ENCODE results near the gene OAS1. TPM values are rescaled to one million over a fixed set of nuclear protein-coding genes. Genes with fewer than 3 reads are reported as not detected.

The OAS1 gene
- total and polyA plus RNA-seq, 2 donors (not counting 3 experiments of a cell fraction or from before 2014, with no cell fraction given), result 5.7 to 6.4 TPM

- DNase-seq (ENCODE audit: low read depth, low spot score) (no peak), FAIRE-seq (no peak)
- H3K9me1 ChIP-seq (replicated peaks; ENCODE audit: control insufficient read depth, extremely low read depth, insufficient read depth, low read length), result no peaks in the 10 kb centered on the region
- no peak overlapping the region for H2AFZ ChIP-seq (ENCODE audit: low read depth, low read length)
- no peaks in the 10 kb centered on the region for H3K79me2 ChIP-seq (ENCODE audit: control insufficient read depth, insufficient read depth, low read length)
- no peak overlapping the region for H3K27ac ChIP-seq (ENCODE audit: insufficient read depth, low read depth, low read length)
- H4K20me1 ChIP-seq (replicated peaks; ENCODE audit: control insufficient read depth, extremely low read depth, insufficient read depth, low read length), result no peaks in the 10 kb centered on the region
- H3K9me3 ChIP-seq (replicated peaks; ENCODE audit: control insufficient read depth, insufficient read depth, low read length), result no peaks in the 10 kb centered on the region
- ChIA-PET CTCF (no interaction called here), POLR2A (no interaction called here)
- H3K4me1 ChIP-seq (ENCODE audit: control insufficient read depth, extremely low read depth, insufficient read depth, low read length), result no peaks in the 10 kb centered on the region
- no TSS peak for BruUV-seq (replicated peaks)
- H3K4me3 ChIP-seq (replicated peaks in 1 of 3; ENCODE audit: insufficient read depth in 1 of 3, low read depth in 1 of 3, low read length in 3 of 3), result no peak overlapping the region
- no peak overlapping the region for H3K4me2 ChIP-seq (ENCODE audit: insufficient read depth, low read length)
- H3K27me3 ChIP-seq (ENCODE audit: control insufficient read depth in 2 of 2, insufficient read depth in 2 of 2, low read length in 2 of 2), result peaks cover 0 to 2% of the 10 kb centered on the region in 2 experiments
- dilution Hi-C loops (cut with MboI; ENCODE audit: extremely low pct_ligation_motif_present, low sequenced_read_pairs), result no loop called here
- no peak overlapping the region for H3K9ac ChIP-seq (replicated peaks; ENCODE audit: extremely low read depth, insufficient read depth, low read length)
- intact Hi-C loops (cut with micrococcal nuclease), result no loop called here
- no peaks in the 10 kb centered on the region for H3K36me3 ChIP-seq (ENCODE audit: control insufficient read depth in 2 of 2, extremely low read depth in 1 of 2, insufficient read depth in 2 of 2, low read length in 2 of 2)
- TF ChIP-seq JUN (IDR thresholded peaks at IDR 0.05; ENCODE audit: borderline replicate concordance, insufficient read depth, insufficient read length, low read depth), result no peak
- TF ChIP-seq POLR2AphosphoS5 (IDR thresholded peaks at IDR 0.05; ENCODE audit: insufficient read depth, low read depth, low read length), result no peak
- TF ChIP-seq CTCF (IDR thresholded peaks at IDR 0.05; ENCODE audit: extremely low read depth in 1 of 2, insufficient read depth in 1 of 2, low read depth in 1 of 2, low read length in 2 of 2), result no peak
- no peak for TF ChIP-seq FOS (IDR thresholded peaks at IDR 0.05; ENCODE audit: borderline replicate concordance, insufficient read depth, low read length)
- TF ChIP-seq GATA2 (IDR thresholded peaks at IDR 0.05; ENCODE audit: insufficient read depth, insufficient read length, low read depth, low read length), result no peak
- no peak for TF ChIP-seq MAX (IDR thresholded peaks at IDR 0.05; ENCODE audit: insufficient read depth, insufficient read length)
- no peak for TF ChIP-seq POLR2A (IDR thresholded peaks at IDR 0.05; ENCODE audit: low read depth, low read length)
- TF ChIP-seq MYC (IDR thresholded peaks at IDR 0.05; ENCODE audit: low read depth, low read length), result no peak
- TF ChIP-seq EZH2 (IDR thresholded peaks at IDR 0.05; ENCODE audit: borderline replicate concordance, low read depth, low read length, severe bottlenecking), result no peak
Observed at GRCh38 chr12:112927475-112927874, 20.7 kb downstream of the OAS1 start.

Measured in endothelial cell of umbilical vein (primary cell).